ENCODE results near the gene ETV6.

ETV6 gene

GRCh38 chr12:11739980-11740577 is 90.6 kb downstream of the ETV6 start:
- no peak for DNase-seq (ENCODE audit: low read depth in 2 of 2)

- no peak for DNase-seq (ENCODE audit: low read depth in 2 of 2)
These were observed 92.1 kb downstream of the ETV6 start for GRCh38 chr12:11741434-11742092.

DNA sequence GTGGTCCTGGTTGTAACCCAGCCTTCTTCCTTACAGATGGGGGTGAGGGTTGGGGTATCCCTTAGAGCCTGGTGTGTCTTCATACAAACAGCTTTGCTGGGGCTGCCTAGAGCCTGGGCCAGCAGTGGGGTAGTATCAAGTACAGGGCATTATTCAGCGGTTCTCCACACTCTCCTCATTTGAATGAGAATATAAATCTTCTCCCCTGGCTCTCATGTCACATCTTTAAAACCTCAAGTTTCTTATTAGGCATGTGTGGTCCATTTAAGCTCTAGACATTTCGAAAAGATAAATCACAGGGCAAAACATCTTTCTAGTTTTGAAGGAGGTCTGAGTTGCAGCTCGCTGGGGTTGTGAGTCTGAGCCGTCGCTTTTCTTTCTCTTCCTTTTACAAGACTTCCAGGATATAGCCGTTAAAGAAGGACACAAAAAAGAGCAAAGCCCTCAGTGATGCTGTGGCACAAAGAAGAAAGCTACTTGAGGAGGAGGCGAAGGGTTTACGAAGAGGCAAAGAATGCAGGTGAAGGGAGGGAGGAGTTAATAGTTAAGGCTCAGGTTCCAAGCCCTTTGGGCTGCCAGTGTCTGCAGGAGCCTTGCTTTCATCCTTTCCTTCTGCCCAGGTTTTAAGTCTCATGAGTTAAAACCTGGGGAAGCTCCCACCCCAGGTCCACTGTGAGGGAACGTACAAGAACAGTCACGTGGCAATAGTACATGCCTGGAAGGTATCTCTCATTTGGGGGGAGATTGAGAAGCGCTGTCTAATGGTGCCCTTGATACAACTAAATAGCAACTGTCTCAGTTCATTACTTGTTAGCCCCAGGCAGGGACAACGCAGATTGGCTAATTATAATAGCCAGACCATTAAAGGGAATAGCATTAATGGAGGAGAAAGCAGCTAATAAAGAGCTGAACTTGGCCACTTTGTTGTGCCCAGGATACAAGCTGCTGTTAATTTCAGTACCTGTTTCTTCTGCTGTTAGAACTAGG is 94.2 kb downstream of the ETV6 start:
- DNase-seq (ENCODE audit: low read depth in 2 of 2): no peak

- DNase-seq (ENCODE audit: low read depth in 2 of 2): no peak
These were observed 94.9 kb downstream of the ETV6 start for GRCh38 chr12:11744410-11744801.

GRCh38 chr12:11745113-11745512 is 95.6 kb downstream of the ETV6 start:
- DNase-seq (ENCODE audit: low read depth in 2 of 2): no peak

- DNase-seq (ENCODE audit: low read depth in 2 of 2): no peak
These were observed 96.7 kb downstream of the ETV6 start for GRCh38 chr12:11746024-11746771.

- DNase-seq (ENCODE audit: low read depth in 2 of 2): no peak
These were observed 97.7 kb downstream of the ETV6 start for GRCh38 chr12:11746940-11747716.

DNA sequence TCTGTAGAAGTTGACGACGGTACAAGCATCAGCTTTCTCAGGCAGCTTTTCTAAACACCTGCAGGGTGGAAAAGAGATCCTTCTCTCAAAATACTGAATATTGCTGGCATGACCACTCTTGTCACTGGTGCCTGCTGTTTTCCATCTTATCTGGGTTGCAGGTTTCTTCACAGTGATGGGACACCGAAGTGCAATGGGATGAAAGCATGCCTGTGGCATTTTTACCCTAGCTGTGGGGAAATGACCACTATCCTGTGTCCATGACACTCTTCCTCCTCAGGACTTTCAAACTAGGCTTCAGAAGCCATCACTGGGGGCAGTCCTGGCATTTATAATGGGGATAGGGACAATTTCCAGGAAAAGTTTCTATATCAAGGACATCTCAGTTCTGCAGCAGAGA is 98.5 kb downstream of the ETV6 start:
- DNase-seq (ENCODE audit: low read depth in 2 of 2): no peak

GRCh38 chr12:11748903-11749302 is 99.4 kb downstream of the ETV6 start:
- DNase-seq (ENCODE audit: low read depth in 2 of 2): no peak

DNA sequence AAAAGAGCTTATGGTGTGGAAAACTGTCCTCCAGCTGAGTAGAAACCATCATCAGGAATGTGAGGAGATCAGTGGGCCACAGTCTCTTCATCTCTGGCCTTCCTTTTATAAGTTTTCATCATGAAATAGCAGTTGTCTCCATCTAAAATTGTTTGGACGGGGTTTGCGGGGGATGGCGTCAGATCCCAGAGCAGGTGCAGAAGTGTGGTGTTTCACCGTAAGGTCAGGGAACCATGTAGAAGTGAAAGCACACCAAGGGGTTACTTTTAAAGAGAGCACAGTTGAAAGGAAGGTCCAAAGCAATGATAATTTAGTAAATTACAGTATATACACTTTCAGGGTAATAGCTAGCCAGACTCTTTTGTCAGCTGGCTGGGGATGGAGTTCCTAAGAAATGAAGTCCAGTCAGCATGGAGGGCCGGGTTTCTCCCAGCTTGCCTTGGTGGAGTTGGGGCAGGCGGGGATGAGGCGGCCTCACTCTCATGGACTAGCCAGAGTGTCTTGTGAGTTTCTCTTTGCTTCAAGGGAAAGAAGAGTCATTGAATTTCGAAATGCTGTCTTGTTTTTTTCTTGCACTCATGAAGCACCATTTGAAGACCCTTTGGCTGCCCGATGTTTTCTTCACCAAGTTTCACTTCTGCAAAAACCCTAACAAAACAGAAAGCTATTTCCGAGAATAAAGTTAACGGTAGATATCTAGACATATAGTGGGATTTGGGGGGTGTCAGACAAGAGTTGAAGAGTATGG is 100.6 kb downstream of the ETV6 start:
- no peak for DNase-seq (ENCODE audit: low read depth in 2 of 2)

DNA sequence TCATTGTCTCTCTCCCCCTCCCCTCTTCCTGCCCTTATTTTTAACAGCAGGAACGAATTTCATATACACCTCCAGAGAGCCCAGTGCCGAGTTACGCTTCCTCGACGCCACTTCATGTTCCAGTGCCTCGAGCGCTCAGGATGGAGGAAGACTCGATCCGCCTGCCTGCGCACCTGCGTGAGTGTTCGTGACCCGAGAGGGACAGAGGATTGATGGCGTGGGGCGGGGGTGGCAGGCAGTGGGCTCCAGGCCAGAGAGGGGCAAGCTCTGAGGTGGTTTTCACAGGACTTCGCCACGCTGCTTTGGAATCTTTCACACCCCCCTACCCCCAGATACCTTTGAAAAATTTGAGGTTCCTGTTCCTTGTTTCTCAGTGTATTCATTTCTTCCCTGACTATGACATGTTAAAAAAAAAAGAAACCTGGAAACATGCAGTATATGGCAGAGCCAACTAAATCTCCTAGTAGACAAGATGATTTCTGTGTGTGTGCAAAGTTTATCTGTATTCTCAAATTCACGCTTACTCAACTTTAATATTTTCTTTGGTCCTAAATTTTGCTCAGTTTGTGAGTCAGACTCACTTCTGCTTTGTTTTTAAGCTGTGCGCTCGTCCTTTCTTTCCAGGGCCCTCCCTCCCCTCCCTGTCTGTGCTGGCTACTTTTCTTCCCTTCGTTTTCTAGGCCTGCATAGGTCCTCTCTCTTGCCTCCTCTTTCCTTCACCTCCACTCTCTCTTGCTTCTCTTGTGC is 103.1 kb downstream of the ETV6 start:
- no peak for DNase-seq (ENCODE audit: low read depth in 2 of 2)

DNA sequence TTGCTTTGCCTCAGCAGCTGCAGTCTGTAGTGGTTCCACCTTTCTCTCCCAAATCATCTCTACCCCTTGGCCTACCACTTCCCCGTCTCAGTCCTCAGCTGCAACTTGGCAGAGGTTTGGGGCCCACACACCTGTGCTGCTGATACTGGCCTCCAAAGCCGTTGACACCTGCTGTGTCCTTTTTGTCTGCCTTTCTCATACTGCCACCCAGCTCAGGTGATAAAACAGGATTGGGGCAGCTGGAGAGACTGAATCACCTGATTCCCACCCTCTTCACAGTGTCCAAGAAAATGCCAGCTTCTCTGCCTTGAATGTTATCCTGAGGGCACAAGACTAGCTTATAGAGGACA is 103.7 kb downstream of the ETV6 start:
- DNase-seq (ENCODE audit: low read depth in 2 of 2): no peak

DNA sequence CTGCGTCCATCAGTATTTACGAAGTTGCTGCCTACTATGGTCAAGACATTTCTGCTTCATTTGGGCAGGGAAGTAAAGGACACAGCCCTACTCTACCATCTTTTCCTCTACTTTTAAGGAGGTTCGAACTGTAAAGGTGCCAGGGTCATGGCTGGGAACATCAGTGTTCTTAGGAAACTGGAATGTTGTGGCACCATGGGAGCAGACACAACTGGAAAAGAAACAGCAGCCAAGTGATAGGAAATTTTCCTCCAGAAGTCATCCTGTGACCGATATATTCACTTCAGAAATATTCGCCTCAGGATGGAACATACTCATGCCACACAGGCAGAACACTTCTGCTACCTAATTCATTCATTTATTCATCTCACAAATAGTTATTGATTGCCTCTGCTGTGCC is 104.4 kb downstream of the ETV6 start:
- DNase-seq (ENCODE audit: low read depth in 2 of 2): no peak

DNA sequence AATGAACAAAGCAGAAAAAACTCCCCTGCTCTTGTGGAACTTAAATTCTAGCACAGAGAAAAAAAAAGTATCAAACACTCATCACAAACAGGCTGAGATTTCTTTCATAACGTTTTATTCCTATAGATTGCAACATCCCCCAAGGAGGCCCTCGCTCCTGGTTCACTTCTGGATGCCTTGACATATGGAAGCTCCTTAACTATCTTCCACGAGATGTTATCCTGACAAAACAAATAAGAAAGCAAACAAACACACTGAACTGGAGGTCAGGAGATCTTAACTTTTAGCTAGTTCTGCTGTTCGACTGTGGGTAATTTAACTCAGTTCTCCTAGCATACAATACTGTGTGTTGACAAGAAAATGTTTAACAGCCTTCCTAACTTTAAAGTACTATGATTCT is 104.8 kb downstream of the ETV6 start:
- no peak for DNase-seq (ENCODE audit: low read depth in 2 of 2)

- no peak for DNase-seq (ENCODE audit: low read depth in 2 of 2)
These were observed 105.9 kb downstream of the ETV6 start for GRCh38 chr12:11755302-11755930.

DNA sequence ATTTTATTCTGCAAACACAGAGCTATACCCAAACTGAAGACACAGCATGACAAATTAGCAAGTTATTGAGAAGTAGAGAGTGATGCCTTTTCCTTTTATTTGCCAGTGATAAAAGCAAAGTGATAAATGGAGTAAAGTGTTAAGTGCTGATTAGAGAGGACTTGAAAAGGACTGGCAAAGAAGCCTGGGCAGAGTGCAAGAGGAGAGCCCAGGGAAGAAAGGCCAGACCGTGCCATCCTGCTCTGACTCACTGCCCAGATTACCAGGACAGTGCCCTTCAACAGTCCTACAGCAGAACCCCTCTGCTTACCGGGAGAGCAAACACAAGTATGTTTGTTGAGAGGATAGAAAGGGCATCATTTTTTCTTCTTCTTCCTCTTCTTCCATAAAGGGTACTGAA is 106.5 kb downstream of the ETV6 start:
- no peak for DNase-seq (ENCODE audit: low read depth in 2 of 2)

- no peak for DNase-seq (ENCODE audit: low read depth in 2 of 2)
These were observed 107.0 kb downstream of the ETV6 start for GRCh38 chr12:11756523-11756922.

DNA sequence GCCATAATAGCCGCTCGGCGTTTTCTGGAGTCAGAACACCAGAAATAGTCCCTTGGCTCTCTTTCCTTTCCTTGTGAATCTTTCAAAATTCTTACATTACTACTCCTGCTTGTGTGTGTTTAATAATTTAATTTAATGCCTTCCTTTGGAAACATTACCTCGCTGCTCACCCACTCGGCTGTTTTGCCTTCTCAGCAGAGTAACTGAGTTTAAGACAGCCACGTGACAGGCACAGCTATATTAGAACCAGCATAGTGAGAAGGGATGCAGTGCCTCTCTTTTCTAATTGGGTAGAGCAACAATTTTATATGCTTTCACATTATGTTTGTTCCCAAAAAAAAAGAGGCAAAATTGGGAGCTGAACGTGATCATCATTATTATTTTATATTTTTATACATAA is 107.6 kb downstream of the ETV6 start:
- no peak for DNase-seq (ENCODE audit: low read depth in 2 of 2)

DNA sequence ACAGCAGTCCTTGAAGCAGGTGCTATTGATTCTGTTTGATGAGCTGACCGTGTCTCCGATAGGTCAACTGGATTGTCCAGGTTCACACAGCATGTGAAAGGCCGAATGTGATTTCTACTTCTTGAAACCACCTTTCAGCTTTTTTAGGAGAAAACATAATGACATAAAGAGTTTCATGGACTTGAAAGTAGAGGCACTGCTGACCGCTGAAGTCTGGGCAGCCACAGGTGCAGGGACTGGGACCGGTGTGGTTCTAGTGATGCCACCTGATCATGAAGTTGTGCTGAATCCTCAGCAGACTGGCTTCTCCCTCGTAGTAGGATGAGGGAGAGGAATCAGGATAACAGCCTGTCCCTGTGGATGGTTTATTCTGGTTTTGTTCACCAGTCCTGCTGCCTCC is 108.1 kb downstream of the ETV6 start:
- no peak for DNase-seq (ENCODE audit: low read depth in 2 of 2)
